HepG2 (cell line): ENCODE results near the gene TMEM127. TPM values are rescaled to one million over a fixed set of nuclear protein-coding genes. Genes with fewer than 3 reads are reported as not detected.

Experiments
- ATAC-seq: fragments of 200-7000 bp; cut with Tn5 transposase; 3 replicates; pipeline ENCODE4 v1.9.1; 2020; ENCODE audit warnings: mild to moderate bottlenecking, moderate library complexity
- BruUV-seq: library from RNA; stranded (reverse); fragments of 400-500 nt; replicated peaks from 2 replicates; lab custom pipeline; 2021; lab: Mats Ljungman, UMichigan
- CTCF ChIA-PET: fragments of 300-600 bp; formaldehyde crosslinking; extraction: SDS; loops from one replicate; lab custom pipeline; 2021; ENCODE audit warnings: low total read pairs, inconsistent platforms, low intra/inter-chr PET ratio; lab: Yijun Ruan, JAX
- POLR2A ChIA-PET: fragments of 350-600 bp; sonication (Branson Sonifier 250); formaldehyde crosslinking; loops from one replicate; lab custom pipeline; 2020; ENCODE audit warnings: antibody characterized with exemption, inconsistent platforms; lab: Yijun Ruan, JAX
- DNase-seq: peaks from one replicate; pipeline ENCODE4 v3.0.0-alpha.2; 2015; ENCODE audit warnings: low spot score
- FAIRE-seq: peaks from 3 replicates; lab custom pipeline; 2011; peaks lifted over from hg19 to GRCh38; lab: Jason Lieb, UNC
- H2AFZ ChIP-seq: one replicate; pipeline ENCODE4 v1.6.1; 2011; ENCODE audit warnings: low read length, inconsistent platforms
- H3K27ac ChIP-seq: fragments of 300-600 bp; 3 replicates; pipeline ENCODE4 v1.8.0; 2011; ENCODE audit warnings: mixed run types, mild to moderate bottlenecking, mixed read lengths, low read length, inconsistent platforms; ENCODE audit not compliant: insufficient read depth; ENCODE audit errors: extremely low read length
- H3K27me3 ChIP-seq, 2 experiments: fragments of 200-600 bp in 1 of 2; 2 replicates in 1 of 2; 3 replicates in 1 of 2; pipeline versions ENCODE4 v1.6.0 to v1.8.0; 2011; ENCODE audit warnings: low read length in 2 of 2, mild to moderate bottlenecking in 2 of 2, moderate library complexity in 2 of 2, inconsistent platforms in 1 of 2; ENCODE audit not compliant: insufficient read depth in 2 of 2, control insufficient read depth in 1 of 2
- H3K36me3 ChIP-seq, 2 experiments: fragments of 200-600 bp in 1 of 2; replicated peaks in 1 of 2; 2 replicates in 1 of 2; 3 replicates in 1 of 2; pipeline versions ENCODE4 v1.5.1 to v1.8.0; 2011; ENCODE audit warnings: low read length in 2 of 2, inconsistent platforms in 1 of 2; ENCODE audit not compliant: insufficient read depth in 2 of 2, control insufficient read depth in 1 of 2
- H3K4me1 ChIP-seq: 2 replicates; pipeline ENCODE4 v1.5.1; 2012; ENCODE audit warnings: low read length, inconsistent platforms; ENCODE audit not compliant: insufficient read depth
- H3K4me2 ChIP-seq: 2 replicates; pipeline ENCODE4 v1.6.0; 2011; ENCODE audit warnings: low read depth, low read length, inconsistent platforms
- H3K4me3 ChIP-seq, 3 experiments: fragments of 200-600 bp in 1 of 3; sonication (generic), shearing (Covaris generic) in 1 of 3; replicated peaks in 1 of 3; 2 replicates each; pipeline ENCODE4 v1.5.1; 2011 to 2016; ENCODE audit warnings: low read length in 3 of 3, inconsistent platforms in 2 of 3, low read depth in 2 of 3, mild to moderate bottlenecking in 2 of 3, control low read depth in 1 of 3, mixed read lengths in 1 of 3; ENCODE audit not compliant: insufficient read depth in 1 of 3
- H3K79me2 ChIP-seq: one replicate; pipeline ENCODE4 v1.6.1; 2011; ENCODE audit warnings: low read length, inconsistent platforms; ENCODE audit not compliant: insufficient read depth
- H3K9ac ChIP-seq: 2 replicates; pipeline ENCODE4 v1.6.0; 2011; ENCODE audit warnings: mild to moderate bottlenecking, low read depth, low read length, inconsistent platforms; ENCODE audit not compliant: insufficient read depth
- H3K9me3 ChIP-seq: 2 replicates; pipeline ENCODE4 v1.5.1; 2012; ENCODE audit warnings: mild to moderate bottlenecking, low read length
- H4K20me1 ChIP-seq: 2 replicates; pipeline ENCODE4 v1.6.0; 2011; ENCODE audit warnings: inconsistent platforms, mild to moderate bottlenecking, low read length, moderate library complexity; ENCODE audit not compliant: insufficient read depth
- KDM5A ChIP-seq: fragments of 200-600 bp; sonication (generic); IDR thresholded peaks from 2 replicates; pipeline ENCODE4 v1.7.0; 2018; ENCODE audit warnings: antibody characterized with exemption, mild to moderate bottlenecking, low read length, borderline replicate concordance
- POLR2AphosphoS5 ChIP-seq: IDR thresholded peaks from 2 replicates; pipeline ENCODE4 v1.6.1; 2012; ENCODE audit warnings: low read depth, low read length
- POLR2G ChIP-seq: fragments of 200-400 bp; formaldehyde crosslinking; IDR thresholded peaks from 2 replicates; pipeline ENCODE4 v1.6.1; 2018; ENCODE audit warnings: mild to moderate bottlenecking, low read depth, low read length, moderate library complexity
- STAG1 ChIP-seq: sonication (generic); formaldehyde crosslinking; IDR thresholded peaks from 2 replicates; pipeline ENCODE4 v1.4.0; 2020; ENCODE audit warnings: missing genetic modification reagents
- WGBS: methylation state at CpG from one replicate; pipeline ENCODE4 v1.1.6; 2017; ENCODE audit warnings: low lambda C conversion rate; 5-methylcytosine and 5-hydroxymethylcytosine counted together
- in situ Hi-C: cut with HindIII; loops from 2 replicates; pipeline ENCODE4 v1.10.0; 2017; ENCODE audit warnings: low pct_unique_long_range_greater_than_20kb; ENCODE audit not compliant: extremely low pct_ligation_motif_present
- intact Hi-C: fragments of 100-400 bp; cut with micrococcal nuclease; formaldehyde crosslinking; loops from one replicate; pipeline ENCODE4 v1.10.0; 2022; ENCODE audit not compliant: unreplicated experiment
- polyA plus RNA-seq, 8 experiments: library from polyadenylated mRNA; depleted of rRNA in 3 of 8; stranded (reverse) in 7 of 8; unstranded in 1 of 8; fragments of >200 nt; fragmentation: Illumina TruSeq in 4 of 8; extraction: Trizol in 4 of 8; gene quantifications; 2 replicates each; pipeline versions ENCODE4 v1.2.1 to v1.2.3, GENCODE V29; 2011 to 2016; ENCODE audit warnings: low read depth in 4 of 8, missing spikeins in 1 of 8, mixed read lengths in 1 of 8; ENCODE audit not compliant: insufficient read depth in 1 of 8
- total RNA-seq, 5 experiments: library from RNA; depleted of rRNA; stranded (reverse); fragments of >200 nt; fragmentation: Illumina TruSeq; extraction: Trizol; gene quantifications; 2 replicates each; pipeline ENCODE4 v1.2.3, GENCODE V29; 2016; ENCODE audit warnings: low read depth in 1 of 5
- TF ChIP-seq, protein P1 (sequence below): sonication (generic); formaldehyde crosslinking; IDR thresholded peaks from 2 replicates; pipeline ENCODE4 v1.5.0; 2020; ENCODE audit warnings: mild to moderate bottlenecking, missing genetic modification reagents, moderate library complexity
- TF ChIP-seq, protein P2 (sequence below): IDR thresholded peaks from 2 replicates; pipeline ENCODE4 v1.6.1; 2016; ENCODE audit warnings: mild to moderate bottlenecking, missing biosample characterization, missing genetic modification reagents

The TMEM127 gene
- total and polyA plus RNA-seq, 2 of the 13 experiments (the other 11 are each of a cell fraction or from before 2014, with no cell fraction given): 21.5 to 33.9 TPM

DNA sequence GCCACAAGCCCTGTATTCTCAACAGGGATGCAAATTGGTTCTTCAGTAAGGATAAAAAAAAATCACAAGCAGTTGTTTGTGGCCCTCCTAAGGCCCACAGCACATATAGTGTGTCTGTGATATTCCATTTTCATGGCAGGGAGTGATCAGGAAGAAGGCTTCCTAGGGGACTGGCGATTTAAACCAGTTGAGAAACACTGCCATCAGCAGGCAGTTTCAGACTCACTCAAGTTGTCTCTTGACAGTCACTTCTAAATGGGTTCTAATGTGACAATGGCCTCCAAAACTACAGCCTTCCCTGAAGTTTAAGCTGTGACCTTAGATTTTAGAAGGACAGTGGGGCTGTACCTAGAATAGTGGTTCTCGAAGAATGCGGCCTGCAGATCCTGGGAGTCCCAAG, 6.2 kb upstream of the TMEM127 start:
- CTCF ChIA-PET: no interaction called here
- Histone ChIP-seq H2AFZ (no peak overlapping the region), H3K4me3 (no peak overlapping the region), H3K36me3 (peaks cover 31 to 58% of the 10 kb centered on the region in 2 experiments), H3K4me1 (peaks cover 32% of the 10 kb centered on the region), H3K27ac (no peak overlapping the region), H3K9me3 (no peaks in the 10 kb centered on the region), H4K20me1 (peaks cover 6% of the 10 kb centered on the region), H3K79me2 (peaks cover 13% of the 10 kb centered on the region), H3K9ac (no peak overlapping the region), H3K27me3 (no peaks in the 10 kb centered on the region), H3K4me2 (no peak overlapping the region)
- DNase-seq (no peak), FAIRE-seq (peak; percentile 28), ATAC-seq (no peak)
- peak; percentile 50 for TF ChIP-seq POLR2G
- TF ChIP-seq, protein P1, sequence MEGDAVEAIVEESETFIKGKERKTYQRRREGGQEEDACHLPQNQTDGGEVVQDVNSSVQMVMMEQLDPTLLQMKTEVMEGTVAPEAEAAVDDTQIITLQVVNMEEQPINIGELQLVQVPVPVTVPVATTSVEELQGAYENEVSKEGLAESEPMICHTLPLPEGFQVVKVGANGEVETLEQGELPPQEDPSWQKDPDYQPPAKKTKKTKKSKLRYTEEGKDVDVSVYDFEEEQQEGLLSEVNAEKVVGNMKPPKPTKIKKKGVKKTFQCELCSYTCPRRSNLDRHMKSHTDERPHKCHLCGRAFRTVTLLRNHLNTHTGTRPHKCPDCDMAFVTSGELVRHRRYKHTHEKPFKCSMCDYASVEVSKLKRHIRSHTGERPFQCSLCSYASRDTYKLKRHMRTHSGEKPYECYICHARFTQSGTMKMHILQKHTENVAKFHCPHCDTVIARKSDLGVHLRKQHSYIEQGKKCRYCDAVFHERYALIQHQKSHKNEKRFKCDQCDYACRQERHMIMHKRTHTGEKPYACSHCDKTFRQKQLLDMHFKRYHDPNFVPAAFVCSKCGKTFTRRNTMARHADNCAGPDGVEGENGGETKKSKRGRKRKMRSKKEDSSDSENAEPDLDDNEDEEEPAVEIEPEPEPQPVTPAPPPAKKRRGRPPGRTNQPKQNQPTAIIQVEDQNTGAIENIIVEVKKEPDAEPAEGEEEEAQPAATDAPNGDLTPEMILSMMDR (CRISPR knock-in tag): peak; percentile 56
- peak; percentile 45 for TF ChIP-seq STAG1
- TF ChIP-seq POLR2AphosphoS5: peak; percentile 20
- TF ChIP-seq, protein P2, sequence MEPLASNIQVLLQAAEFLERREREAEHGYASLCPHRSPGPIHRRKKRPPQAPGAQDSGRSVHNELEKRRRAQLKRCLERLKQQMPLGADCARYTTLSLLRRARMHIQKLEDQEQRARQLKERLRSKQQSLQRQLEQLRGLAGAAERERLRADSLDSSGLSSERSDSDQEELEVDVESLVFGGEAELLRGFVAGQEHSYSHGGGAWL (CRISPR knock-in tag): no peak
- no peak for TF ChIP-seq KDM5A
- in situ Hi-C loops: no loop called here
- POLR2A ChIA-PET: interaction anchor here (1.2 to 2.4 kb wide), 3 partner anchors 10 to 53 kb away, joined by 3 to 9 read pairs (median 4); partner anchors contain the start of gene ITPRIPL1
- TSS peak; percentile 37 for BruUV-seq
- intact Hi-C loops: no loop called here
- WGBS: 98% methylated on average over 3 of the region's 3 CpGs
